NT2/D1 (cell line): ENCODE data around the gene TMEM26.

Source experiments
- DNase-seq: peaks from one replicate; pipeline ENCODE4 v3.0.0-alpha.2; 2011; ENCODE audit warnings: low read depth, low spot score
- H3K27me3 ChIP-seq: 2 replicates; pipeline ENCODE4 v1.6.0; 2011; ENCODE audit warnings: mild to moderate bottlenecking; ENCODE audit not compliant: insufficient read length, insufficient read depth
- H3K36me3 ChIP-seq: 2 replicates; pipeline ENCODE4 v1.6.1; 2011; ENCODE audit warnings: mild to moderate bottlenecking, low read length, mixed read lengths; ENCODE audit not compliant: insufficient read depth, insufficient read length
- H3K4me1 ChIP-seq: 2 replicates; pipeline ENCODE4 v1.5.1; 2011; ENCODE audit not compliant: insufficient read depth, insufficient read length
- H3K4me3 ChIP-seq: 2 replicates; pipeline ENCODE4 v1.5.1; 2011; ENCODE audit warnings: low read depth; ENCODE audit not compliant: insufficient read length
- H3K9ac ChIP-seq: 2 replicates; pipeline ENCODE4 v1.6.0; 2011; ENCODE audit warnings: low read depth; ENCODE audit not compliant: insufficient read length
- H3K9me3 ChIP-seq: 2 replicates; pipeline ENCODE4 v1.5.1; 2011; ENCODE audit warnings: mild to moderate bottlenecking, low read length; ENCODE audit not compliant: insufficient read depth
- SUZ12 ChIP-seq: IDR thresholded peaks from 2 replicates; pipeline ENCODE4 v1.6.1; 2011; ENCODE audit not compliant: insufficient read length, insufficient read depth; ENCODE audit errors: extremely low read depth
- YY1 ChIP-seq: IDR thresholded peaks from 2 replicates; pipeline ENCODE4 v1.6.1; 2011; ENCODE audit not compliant: insufficient read length, insufficient read depth
- ZNF274 ChIP-seq: IDR thresholded peaks from 2 replicates; pipeline ENCODE4 v1.6.1; 2011; ENCODE audit warnings: mild to moderate bottlenecking, low read depth, low read length

TMEM26 gene

DNA sequence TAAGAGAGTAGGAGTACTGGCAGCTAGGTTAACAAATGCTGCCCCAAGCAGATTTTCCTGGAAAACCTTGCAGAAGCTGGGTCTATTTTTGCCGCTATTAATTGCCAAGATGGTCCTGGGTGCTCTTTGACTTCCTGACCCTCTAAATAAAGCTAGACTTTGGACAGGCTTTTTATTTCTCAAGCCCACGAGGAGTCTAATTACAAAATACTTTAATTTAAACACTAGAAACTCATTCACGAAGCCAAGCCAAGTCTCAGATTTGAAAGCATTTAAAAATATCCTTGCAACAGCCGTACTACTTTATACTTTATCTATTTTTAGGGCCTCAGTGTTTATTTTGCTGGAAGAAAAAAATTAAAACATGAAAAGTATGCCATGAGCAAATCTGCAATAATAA, 45.1 kb downstream of the TMEM26 start:
- no peak overlapping the region for H3K4me3 ChIP-seq
- no peak for TF ChIP-seq SUZ12
- TF ChIP-seq ZNF274, result no peak
- no peak for TF ChIP-seq YY1
- no peak for DNase-seq

DNA sequence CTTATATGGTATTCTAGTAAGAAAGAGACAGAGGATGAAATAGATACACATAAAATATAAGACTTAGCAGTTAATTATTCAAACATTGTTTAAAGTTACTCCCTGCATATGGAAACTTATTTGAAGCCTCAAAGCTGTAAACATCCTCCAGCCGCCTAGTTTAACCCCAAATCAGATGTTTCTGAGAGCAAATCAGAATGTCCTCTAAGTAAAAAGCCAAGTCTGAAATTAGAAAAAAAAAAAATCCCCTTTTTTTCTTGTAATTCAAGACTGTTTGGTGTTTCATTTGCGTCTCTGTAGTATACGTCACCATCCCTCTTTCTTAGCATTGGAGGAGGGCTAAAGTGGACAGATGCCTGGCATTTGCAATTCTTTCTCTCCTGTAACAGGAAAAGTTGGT, 46.4 kb downstream of the TMEM26 start:
- TF ChIP-seq YY1, result no peak
- TF ChIP-seq SUZ12, result no peak
- no peak for TF ChIP-seq ZNF274
- Histone ChIP-seq H3K9me3 (no peaks in the 10 kb centered on the region), H3K27me3 (no peaks in the 10 kb centered on the region), H3K36me3 (no peaks in the 10 kb centered on the region), H3K4me1 (no peaks in the 10 kb centered on the region), H3K9ac (no peak overlapping the region), H3K4me3 (no peak overlapping the region)
- no peak for DNase-seq

More for the DNA sequence above, 45.1 kb downstream of the TMEM26 start:
- Histone ChIP-seq H3K9me3 (no peaks in the 10 kb centered on the region), H3K4me1 (no peaks in the 10 kb centered on the region), H3K36me3 (no peaks in the 10 kb centered on the region), H3K27me3 (no peaks in the 10 kb centered on the region), H3K9ac (no peak overlapping the region)

DNA sequence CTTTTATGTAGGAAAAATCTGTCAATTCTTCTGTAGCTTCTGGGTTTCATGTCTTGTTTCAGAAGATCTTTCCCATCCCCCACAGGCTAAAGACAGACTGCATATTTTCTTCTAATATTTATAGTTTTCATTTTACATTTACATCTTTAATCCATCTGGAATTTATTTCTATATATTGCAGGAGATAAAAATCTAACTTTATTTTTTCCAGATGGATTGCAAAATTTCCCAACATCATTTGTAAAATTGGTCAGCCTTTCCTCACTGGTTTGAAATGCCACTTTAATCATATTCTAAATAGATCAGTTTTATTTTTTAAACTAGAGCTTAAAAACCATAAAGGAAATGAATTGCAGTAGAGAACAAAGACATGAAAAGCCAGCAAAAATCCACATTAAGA, 46.9 kb downstream of the TMEM26 start:
- no peaks in the 10 kb centered on the region for H3K36me3 ChIP-seq
- no peak overlapping the region for H3K4me3 ChIP-seq
- H3K9me3 ChIP-seq, result no peaks in the 10 kb centered on the region
- no peak for TF ChIP-seq ZNF274
- TF ChIP-seq SUZ12, result no peak
- TF ChIP-seq YY1, result no peak
- H3K9ac ChIP-seq, result no peak overlapping the region
- DNase-seq, result no peak
- no peaks in the 10 kb centered on the region for H3K4me1 ChIP-seq
- H3K27me3 ChIP-seq, result no peaks in the 10 kb centered on the region

DNA sequence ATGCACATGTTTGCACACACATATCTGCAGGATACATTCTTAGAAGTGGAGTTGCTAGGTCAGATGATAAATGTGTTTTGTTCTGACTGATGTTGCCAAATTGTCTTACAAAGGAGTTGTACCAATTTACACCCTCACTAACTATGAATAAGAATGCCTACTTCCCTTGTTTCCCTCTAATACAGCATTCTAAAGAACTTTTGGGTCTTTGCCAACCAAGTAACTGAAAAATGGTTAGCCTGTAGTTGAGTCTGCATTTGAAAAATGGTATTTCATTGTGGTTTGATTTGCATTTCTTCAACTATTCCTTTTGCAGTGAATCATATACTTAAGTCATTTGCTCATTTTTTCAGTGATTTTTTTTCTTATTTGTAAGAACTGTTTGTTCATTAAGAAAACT, 48.4 kb downstream of the TMEM26 start:
- H3K9me3 ChIP-seq, result no peaks in the 10 kb centered on the region
- DNase-seq, result no peak
- no peak overlapping the region for H3K4me3 ChIP-seq
- H3K36me3 ChIP-seq, result no peaks in the 10 kb centered on the region
- H3K27me3 ChIP-seq, result no peaks in the 10 kb centered on the region
- TF ChIP-seq SUZ12 (no peak), YY1 (no peak)
- H3K4me1 ChIP-seq, result no peaks in the 10 kb centered on the region
- H3K9ac ChIP-seq, result no peak overlapping the region

DNA sequence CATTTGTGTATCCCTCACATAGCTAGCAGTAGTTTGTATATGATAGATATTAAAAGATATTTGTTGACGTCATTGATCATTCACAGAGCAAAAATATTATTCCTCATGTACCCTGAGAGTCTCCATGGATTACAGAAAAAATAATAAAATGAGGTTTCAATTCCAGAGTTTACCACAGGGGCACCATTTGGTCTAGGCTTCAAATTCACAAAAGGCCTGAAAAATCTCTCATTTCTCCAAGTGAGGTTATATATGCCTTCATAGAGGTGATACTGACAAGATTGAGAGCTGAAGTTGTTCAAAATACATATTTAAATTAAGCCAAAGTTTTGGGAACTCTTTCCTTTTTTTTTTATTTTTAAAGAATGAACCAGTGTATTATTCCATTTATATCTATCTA, 52.7 kb downstream of the TMEM26 start:
- H3K36me3 ChIP-seq, result no peaks in the 10 kb centered on the region
- TF ChIP-seq ZNF274 (no peak), SUZ12 (no peak), YY1 (no peak)
- no peaks in the 10 kb centered on the region for H3K9me3 ChIP-seq
- no peak overlapping the region for H3K9ac ChIP-seq
- H3K4me1 ChIP-seq, result no peaks in the 10 kb centered on the region
- H3K4me3 ChIP-seq, result no peak overlapping the region
- no peaks in the 10 kb centered on the region for H3K27me3 ChIP-seq
- DNase-seq, result no peak

DNA sequence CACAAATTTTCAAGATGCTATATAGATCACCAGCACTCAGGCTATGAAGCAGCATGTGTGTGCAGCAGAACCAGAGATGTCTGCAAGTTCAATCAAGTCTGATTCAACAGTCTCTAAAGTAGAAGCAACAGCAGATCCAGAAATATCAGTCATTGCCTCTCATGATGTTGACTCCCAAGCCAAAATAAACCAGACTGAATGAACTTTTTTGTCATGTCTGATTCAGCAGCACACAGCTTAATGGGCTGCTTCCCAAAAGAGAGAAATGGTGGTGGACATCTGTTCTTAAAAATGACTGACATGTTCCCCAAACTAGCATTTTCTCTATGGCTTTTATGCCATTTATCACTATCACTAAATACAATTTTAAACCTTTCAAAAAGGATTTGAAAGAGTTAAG, 53.8 kb downstream of the TMEM26 start:
- TF ChIP-seq YY1 (no peak), ZNF274 (no peak), SUZ12 (no peak)
- Histone ChIP-seq H3K4me3 (no peak overlapping the region), H3K9ac (no peak overlapping the region), H3K9me3 (no peaks in the 10 kb centered on the region), H3K36me3 (no peaks in the 10 kb centered on the region), H3K4me1 (no peaks in the 10 kb centered on the region), H3K27me3 (no peaks in the 10 kb centered on the region)
- no peak for DNase-seq

DNA sequence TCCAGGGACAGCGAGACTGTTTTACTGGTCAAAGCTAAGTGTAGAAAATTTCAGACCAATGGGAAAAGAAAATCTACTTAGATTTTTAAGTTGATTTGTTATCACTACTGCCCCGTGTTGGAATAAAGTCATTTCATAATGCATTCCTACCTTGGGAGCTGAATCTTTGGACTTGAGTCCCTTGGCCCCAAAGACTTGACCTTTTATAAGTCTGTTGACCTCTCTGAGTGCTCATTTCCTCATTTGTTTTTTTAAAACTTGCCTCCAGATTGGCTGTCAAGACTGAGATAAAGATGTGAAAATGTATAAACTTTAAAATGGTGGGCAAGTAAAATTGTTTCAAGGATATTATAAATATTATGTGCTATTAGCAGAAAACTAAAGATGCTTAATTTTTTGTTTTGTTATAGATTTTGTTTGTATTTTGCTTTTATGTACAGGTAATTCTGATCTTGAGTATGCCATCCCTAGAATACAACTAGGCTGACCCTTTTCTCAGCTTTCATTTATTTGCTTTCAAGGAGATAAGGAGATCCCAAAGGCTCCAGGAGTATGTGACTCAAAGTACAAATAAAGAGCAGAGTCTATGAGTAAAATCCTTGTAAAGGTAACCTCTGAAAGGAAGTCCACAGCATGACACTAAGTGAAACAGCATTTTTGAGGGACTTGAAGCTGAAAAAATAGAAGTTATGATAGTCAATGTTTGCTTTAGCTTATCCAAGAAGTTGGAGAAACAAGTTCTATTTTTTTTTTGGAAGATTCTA, 54.6 kb downstream of the TMEM26 start:
- H3K9me3 ChIP-seq, result no peaks in the 10 kb centered on the region
- DNase-seq, result no peak
- no peaks in the 10 kb centered on the region for H3K27me3 ChIP-seq
- no peaks in the 10 kb centered on the region for H3K36me3 ChIP-seq
- no peak overlapping the region for H3K4me3 ChIP-seq
- H3K9ac ChIP-seq, result no peak overlapping the region
- H3K4me1 ChIP-seq, result no peaks in the 10 kb centered on the region
- TF ChIP-seq SUZ12, result no peak
- TF ChIP-seq ZNF274, result no peak
- TF ChIP-seq YY1, result no peak
